Measurements from ENCODE around the gene GALNT10.

The GALNT10 gene

GRCh38 chr5:154388842-154389241, 198.3 kb downstream of the GALNT10 start:
- no peak for DNase-seq

GRCh38 chr5:154390096-154390495, 199.6 kb downstream of the GALNT10 start:
- no peak for DNase-seq

- DNase-seq = no peak
These were observed 200.3 kb downstream of the GALNT10 start for GRCh38 chr5:154390746-154391359.

DNA sequence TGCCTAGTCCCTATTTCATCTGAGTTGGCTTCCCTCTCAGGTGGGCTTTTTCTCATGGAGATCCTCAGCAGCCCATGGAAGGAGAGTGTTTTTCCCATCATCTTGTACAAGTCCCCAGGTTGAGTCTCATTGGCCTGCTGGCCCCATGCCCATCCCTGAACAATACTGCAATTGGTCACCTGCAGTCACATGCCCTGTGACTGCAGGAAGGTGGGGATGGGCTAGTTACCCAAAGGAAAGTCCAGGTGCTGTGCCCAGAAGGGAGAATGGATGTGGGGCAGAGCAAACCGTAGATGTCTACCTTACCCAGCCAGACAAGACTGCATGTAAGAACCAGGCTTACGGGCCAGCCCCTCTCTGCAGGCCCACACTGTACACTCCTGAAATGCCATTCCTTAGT, 201.3 kb downstream of the GALNT10 start:
- no peak for DNase-seq

DNA sequence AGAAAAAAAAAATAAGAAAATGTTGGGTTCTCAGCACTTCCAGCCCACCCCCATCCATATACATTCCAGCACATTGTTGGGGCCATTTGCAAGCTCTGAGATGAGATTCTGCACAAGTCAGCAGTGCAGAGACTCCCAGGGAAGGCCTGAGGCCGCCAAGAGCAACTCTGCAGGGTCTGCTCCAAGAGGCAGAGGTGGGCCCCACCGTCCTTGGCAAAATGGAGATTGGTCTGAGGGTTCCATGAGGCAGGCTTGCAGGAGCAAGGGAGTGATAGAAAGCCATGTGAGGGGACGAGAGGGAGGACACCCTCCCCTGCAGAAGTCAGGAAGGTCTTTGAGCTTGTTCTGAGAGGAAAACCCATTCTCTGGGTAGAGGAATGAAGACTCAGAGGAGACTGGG, 203.3 kb downstream of the GALNT10 start:
- no peak for DNase-seq

GRCh38 chr5:154394307-154394706, 203.8 kb downstream of the GALNT10 start:
- no peak for DNase-seq

GRCh38 chr5:154395407-154396106, 205.0 kb downstream of the GALNT10 start:
- DNase-seq = no peak

DNA sequence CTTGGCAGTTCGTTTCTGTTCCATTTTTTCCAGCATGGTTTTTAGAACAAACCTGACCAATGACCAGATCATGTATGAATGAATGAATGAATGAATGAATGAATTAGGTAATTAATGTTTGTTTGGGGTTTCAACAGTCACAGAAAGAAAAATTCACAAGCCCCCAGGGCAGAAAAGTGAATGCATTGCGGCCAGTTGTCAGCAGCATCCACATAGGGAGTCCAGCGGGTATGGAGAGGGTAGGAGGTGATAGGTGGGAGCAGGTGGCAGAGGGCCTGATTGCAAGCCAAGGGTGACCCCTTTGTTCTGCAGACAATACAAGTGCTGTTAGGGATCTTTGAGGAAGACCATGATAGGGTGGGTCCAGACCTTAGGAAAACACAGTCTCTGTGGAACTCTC, 205.6 kb downstream of the GALNT10 start:
- no peak for DNase-seq

DNA sequence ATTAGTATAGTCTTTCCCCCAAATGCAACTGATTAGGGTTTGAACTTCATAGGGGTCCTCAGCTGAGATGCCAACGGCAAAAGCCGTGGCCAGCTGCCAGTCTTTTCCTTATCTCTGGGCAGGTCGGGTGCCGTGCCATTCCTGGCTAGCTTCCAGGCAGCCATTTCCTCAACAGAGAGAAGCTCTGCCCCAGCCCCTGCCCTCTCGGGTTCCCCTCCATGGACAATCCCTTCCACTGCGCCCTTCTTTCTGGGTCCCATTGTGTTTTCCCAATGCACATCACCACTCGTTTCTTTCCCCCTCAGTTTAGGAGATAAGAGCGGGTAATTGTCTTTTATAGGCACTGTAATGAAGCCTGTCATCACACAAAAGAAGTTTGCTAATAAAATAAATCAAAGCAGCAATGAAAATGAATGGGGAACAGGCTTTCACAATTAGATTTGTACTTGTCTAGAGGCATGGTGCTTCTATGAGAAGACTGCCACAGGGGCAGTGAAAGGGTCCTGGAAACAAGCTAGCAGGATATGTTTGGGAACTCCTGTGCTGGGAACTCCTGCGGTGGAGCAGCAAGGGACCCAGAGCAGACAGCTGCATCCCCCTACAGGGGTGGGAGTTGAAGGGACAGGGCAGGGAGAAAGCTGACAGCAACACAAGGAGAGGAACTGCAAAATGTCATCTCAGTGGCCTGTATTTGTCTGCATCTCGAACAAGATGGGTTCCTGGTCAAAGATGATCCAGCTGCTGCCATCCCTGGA, 207.3 kb downstream of the GALNT10 start:
- DNase-seq = no peak

- no peak for DNase-seq
These were observed 210.1 kb downstream of the GALNT10 start for GRCh38 chr5:154400678-154401077.

GRCh38 chr5:154401355-154401754, 210.8 kb downstream of the GALNT10 start:
- DNase-seq = no peak

GRCh38 chr5:154401931-154402330, 211.4 kb downstream of the GALNT10 start:
- DNase-seq = no peak

- no peak for DNase-seq
These were observed 212.1 kb downstream of the GALNT10 start for GRCh38 chr5:154402611-154403010.

- no peak for DNase-seq
These were observed 212.7 kb downstream of the GALNT10 start for GRCh38 chr5:154403234-154403633.

GRCh38 chr5:154403776-154404387, 213.3 kb downstream of the GALNT10 start:
- DNase-seq = no peak

GRCh38 chr5:154405078-154405792, 214.7 kb downstream of the GALNT10 start:
- peak; percentile 86 for DNase-seq

DNA sequence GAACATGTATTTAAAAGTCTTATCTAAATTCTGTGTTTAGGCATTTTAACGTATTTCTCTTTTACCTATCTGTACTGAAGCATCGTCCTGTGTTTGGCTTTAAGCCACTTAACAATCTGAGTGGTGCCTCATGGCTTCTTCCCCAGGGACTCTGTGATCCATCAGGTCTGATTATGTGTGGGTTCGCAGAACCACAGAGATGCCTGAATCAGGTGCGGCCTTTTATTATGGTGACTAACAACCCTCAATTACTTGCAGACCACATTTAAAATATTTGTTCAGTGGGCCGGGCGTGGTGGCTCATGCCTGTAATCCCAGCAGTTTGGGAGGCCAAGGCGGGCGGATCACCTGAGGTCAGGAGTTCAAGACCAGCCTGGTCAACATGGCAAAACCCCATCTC, 215.7 kb downstream of the GALNT10 start:
- no peak for DNase-seq

GRCh38 chr5:154406826-154407225, 216.3 kb downstream of the GALNT10 start:
- no peak for DNase-seq

- no peak for DNase-seq
These were observed 218.3 kb downstream of the GALNT10 start for GRCh38 chr5:154408811-154409210.

DNA sequence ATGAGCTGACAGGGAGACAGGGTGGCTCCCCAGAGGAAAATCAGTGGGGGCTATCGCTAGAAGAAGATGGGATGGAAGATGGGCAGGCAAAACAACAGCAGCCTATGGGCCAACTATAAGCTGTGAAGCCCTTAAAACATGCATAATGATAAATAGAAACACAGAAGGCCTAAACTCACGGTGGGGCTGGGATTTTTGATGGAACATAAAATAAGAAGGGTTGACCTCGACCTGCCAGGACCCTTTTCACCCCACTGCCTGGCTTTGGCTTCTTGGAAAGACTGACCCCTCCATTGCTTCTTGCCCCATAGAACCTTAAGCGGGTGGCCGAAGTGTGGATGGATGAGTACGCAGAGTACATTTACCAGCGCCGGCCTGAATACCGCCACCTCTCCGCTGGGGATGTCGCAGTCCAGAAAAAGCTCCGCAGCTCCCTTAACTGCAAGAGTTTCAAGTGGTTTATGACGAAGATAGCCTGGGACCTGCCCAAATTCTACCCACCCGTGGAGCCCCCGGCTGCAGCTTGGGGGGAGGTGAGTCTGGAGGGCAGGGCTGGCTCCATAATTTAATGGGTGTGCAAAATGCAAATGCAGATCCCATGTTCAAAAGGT, 218.8 kb downstream of the GALNT10 start:
- no peak for DNase-seq

DNA sequence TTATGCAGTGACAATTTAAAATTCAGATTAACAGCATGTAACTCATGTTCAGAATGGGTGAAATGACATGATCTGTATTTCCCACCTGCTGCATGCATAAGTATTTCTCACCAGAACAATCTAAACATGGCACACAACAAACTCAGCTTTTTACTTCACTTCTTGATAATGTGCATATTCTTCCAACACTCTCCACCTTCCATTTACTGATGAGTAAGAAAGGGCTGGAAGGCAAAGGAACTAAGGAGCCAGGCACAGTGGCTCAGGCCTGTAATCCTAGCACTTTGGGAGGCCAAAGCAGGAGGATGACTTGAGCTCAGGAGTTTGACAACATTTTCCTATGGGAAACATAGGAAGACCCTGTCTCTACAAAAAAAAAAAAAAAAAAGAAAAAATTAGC, 219.5 kb downstream of the GALNT10 start:
- DNase-seq = no peak

DNA sequence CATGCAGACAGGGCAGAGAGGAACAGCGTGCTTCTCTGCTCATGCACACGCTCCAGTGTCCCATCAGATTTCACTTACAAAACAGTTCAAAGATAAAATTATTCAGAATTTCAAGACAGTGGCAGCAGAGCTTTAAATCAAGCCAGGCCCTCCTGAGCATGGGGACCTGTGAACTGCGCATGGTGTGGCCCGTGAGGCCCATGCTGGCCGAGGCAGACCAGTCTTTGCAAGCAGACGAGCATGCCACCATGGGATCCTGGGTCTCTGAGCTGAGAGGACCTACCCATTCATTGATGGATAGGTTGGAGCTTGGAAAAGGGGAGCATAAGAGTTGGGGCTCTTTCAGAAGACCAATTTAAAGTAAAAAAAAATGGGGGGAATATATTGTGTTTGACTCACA, 220.3 kb downstream of the GALNT10 start:
- no peak for DNase-seq

DNA sequence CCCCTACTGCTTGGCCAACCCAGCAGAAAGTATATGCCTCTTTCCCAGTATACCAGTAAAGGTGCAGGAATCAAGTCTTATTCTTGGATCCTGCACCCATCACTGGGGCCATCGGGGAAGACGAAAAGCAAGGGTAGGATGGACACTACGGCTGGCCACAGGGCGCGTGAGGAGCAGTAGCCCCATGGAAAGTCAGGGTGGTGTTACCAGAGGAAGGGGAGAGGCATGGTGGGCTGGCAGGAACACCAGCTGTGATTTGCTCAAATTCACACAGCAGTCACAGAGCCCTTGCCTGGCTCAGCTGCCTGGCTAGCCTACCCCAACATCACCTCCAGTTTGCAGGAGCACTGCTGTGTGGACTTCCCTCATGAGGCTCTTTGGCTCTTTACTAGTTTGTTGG, 220.8 kb downstream of the GALNT10 start:
- DNase-seq = no peak

Measured in stimulated activated CD4-positive, alpha-beta T cell treated with anti-CD3 and anti-CD28 coated beads, Interleukin-15, amount 100 ng/mL, for 24 hours (primary cell).